Endothelial cell of umbilical vein (primary cell): ENCODE data around the gene KCNN3.

Experiments
- CTCF ChIP-seq, 2 donors: IDR thresholded peaks; 1 replicate in 1 of 2; 2 replicates in 1 of 2; pipeline ENCODE4 v1.5.1; 2011; ENCODE audit warnings: low read length in 2 of 2, mild to moderate bottlenecking in 2 of 2, moderate library complexity in 2 of 2, control low read depth in 1 of 2, inconsistent platforms in 1 of 2, low read depth in 1 of 2; ENCODE audit not compliant: insufficient read depth in 1 of 2; ENCODE audit errors: extremely low read depth in 1 of 2
- EZH2 ChIP-seq: IDR thresholded peaks from 2 replicates; pipeline ENCODE4 v1.6.1; 2012; ENCODE audit warnings: borderline replicate concordance, low read depth, mild to moderate bottlenecking, moderate library complexity, low read length, inconsistent platforms; ENCODE audit not compliant: severe bottlenecking
- POLR2AphosphoS5 ChIP-seq: IDR thresholded peaks from 2 replicates; pipeline ENCODE4 v1.6.1; 2012; ENCODE audit warnings: low read depth, mild to moderate bottlenecking, control low read depth, low read length, moderate library complexity; ENCODE audit not compliant: insufficient read depth

GRCh38 chr1:154864189-154864975 is 5.7 kb downstream of the KCNN3 start:
- TF ChIP-seq POLR2AphosphoS5 (no peak), CTCF (IDR thresholded peaks at IDR 0.05; ENCODE audit: extremely low read depth in 1 of 2, insufficient read depth in 1 of 2, low read depth in 1 of 2, low read length in 2 of 2) (no peak), EZH2 (no peak)
